ENCODE measurements around the gene TP73.
A peak's percentile ranks its signal among the peaks of the same experiment; 100 is the strongest.

TP73 gene

DNA sequence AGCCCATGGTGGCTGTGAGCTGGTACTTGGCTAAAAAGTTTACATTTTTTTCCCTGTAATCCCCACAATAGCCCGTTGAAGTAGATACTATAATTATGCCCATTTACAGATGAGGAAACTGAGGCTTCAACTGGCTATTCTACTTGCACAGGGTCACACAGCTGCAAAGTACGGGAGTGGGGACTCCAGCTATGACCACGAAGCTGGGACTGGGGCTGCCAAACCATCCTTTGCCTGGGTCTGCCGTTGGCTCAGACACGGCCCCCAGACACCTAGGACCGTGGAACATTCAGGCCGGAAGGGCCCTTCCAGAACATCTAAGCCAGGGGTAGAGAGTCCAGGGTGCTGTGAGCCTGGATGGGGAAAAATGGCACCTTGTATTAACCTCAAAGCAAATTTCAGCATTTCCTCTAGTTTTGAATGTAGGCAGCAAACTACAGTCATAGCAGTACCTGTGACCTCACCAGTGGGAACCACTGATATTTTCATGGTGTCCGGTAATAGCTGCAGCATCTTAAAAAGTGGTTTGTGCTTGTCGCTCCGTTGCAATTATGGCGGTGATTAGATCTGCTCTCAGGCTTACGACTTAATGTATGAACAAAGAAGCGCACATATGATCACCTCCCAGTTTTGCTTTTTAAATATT lies 4.3 kb downstream of the TP73 start:
- DNase-seq: no peak

DNA sequence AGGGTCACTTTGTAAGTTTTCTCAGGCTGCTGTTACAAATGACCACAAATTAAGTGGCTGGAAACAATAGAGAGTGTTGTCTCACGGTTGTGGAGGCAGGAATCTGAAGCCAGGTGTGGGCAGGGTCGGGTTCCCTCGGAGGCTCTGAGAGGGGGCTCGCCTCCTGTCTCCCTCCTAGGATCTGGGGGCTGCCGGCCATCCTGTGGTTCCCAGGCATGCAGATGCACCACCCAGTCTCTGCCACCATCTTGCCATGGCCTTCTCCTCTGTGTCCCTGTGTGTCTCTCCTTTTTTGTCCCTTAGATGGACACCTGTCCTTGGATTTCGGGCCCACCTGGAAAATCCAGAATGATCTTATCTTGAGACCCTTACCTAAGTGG lies 4.8 kb downstream of the TP73 start:
- no peak for DNase-seq

DNA sequence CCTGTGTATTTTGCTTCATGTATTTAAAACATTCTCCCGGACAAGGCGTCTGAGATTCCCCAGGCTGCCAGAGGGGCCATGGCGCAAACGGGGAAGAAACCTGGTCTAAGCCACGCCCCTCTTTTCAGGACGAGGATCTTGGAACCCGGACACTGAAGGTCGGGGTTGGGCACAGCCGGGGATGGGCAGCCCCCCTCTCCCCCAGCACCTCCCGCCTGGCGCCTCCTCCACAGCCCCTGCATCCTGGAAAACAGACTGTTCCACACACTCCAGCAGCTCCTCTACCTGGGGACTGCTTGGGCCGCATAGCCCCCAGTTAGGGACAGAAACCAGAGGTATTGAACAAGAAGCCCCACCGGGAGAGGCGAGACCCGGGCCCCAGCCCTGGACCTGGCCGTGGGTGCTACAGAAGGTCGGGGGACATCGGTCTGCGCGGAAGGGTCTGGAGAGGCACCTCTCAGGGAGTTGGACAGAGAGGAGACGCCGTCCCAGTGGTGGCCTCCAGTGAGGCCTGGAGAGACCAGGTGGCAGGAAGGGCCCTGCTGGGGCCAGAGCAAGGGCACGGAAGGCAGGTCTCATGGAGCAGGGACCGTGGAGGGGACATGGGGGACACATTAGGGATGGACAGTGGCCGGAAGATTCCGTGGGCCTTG lies 5.4 kb downstream of the TP73 start:
- DNase-seq: no peak

DNA sequence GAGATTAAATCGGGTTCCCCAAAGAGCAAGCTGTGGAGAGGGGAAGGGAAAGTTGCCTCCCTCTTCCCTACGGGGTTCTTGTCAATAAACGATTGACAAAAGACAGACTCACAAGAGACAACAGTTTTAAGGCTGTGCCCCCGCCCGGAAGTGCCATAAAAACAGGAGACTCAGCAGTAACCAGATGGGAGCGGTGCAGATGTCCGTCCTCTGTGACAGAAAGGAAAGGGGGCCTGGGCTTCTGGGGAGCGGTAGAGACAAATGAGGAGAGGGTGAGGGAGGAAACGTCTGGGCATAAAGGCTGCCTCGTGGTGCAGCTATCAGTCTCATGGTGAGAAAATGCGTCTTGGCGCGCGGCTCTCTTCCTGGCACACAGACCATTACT lies 5.9 kb downstream of the TP73 start:
- DNase-seq: no peak

DNA sequence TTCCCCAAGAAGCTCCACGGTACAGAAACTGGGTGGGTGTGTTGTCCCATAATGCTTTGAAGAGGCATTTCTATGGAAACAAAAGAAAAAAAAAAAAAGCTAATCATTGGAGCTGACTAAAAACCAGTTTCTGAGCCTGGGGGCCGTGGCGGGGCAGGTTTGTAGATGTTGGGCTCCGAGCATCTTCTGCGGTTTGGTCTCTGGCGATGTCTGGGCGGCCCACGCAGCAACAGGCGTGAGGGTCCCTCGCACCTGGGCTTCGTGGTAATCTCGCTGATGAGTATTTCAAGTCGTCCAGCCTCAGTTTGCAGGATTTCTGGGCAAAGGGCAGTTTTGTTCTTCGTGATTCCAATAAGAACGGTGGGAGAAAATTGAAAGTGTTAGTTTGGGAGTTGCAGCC lies 6.8 kb downstream of the TP73 start:
- no peak for DNase-seq

DNA sequence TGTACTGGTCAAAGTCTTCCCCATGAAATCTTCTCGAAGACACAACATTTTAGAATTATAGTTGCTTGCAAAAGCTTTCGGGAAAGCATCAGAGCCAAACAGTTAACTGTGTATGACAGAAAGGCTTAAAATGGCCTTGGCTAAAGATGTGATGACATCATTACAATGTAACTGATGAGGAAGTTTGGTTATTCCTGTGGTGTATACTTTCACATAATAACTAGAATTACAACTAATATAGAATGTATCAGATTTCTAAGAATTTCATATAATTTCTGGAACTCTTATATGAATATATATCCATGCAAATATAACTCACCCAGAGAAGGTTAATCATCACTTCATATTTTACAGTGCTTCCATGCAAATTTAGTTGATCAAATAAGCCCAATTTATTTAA lies 8.4 kb downstream of the TP73 start:
- no peak for DNase-seq

DNA sequence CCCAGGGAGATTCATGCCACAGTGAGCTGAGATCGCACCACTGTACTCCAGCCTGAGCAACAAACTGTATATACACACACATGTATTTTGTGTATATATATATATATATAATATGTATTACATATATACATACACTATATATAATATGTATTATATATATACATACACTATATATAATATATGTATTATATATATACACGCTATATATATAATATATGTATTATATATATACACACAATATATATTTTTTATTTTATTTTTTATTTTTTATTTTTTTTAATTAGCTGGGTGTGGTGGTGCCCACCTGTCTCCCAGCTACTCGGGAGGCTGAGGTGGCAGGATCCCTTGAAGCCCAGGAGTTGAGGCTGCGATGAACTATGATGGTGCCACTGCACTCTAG lies 9.3 kb downstream of the TP73 start:
- no peak for DNase-seq

DNA sequence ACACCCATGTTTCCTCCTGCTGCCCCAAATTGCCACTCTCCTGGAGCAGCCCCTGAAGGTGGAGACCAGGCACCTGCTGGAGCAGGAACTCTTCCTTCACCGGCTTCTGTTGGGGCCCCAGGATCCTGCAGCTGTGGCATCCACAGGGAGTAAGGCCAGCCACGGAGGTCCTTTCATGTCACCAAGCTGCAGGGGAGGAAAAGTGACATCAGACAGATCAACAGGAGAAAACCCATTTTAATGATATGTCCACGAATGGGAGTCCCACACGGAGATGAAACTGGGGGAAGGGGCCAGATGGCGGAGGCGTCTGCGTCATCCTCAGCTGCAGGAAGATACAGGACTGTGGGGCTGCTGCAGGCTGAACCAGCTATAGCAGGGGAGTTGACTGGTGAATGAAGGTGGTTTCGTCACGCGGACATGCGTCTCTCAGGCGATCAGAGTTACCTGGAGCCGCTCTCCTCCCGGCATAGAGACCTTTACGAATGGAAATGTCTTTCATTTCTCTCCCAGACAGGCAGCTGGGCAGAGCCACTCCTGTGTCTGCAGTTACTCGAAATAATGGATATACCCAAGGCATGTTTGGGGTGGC lies 9.9 kb downstream of the TP73 start:
- no peak for DNase-seq

DNA sequence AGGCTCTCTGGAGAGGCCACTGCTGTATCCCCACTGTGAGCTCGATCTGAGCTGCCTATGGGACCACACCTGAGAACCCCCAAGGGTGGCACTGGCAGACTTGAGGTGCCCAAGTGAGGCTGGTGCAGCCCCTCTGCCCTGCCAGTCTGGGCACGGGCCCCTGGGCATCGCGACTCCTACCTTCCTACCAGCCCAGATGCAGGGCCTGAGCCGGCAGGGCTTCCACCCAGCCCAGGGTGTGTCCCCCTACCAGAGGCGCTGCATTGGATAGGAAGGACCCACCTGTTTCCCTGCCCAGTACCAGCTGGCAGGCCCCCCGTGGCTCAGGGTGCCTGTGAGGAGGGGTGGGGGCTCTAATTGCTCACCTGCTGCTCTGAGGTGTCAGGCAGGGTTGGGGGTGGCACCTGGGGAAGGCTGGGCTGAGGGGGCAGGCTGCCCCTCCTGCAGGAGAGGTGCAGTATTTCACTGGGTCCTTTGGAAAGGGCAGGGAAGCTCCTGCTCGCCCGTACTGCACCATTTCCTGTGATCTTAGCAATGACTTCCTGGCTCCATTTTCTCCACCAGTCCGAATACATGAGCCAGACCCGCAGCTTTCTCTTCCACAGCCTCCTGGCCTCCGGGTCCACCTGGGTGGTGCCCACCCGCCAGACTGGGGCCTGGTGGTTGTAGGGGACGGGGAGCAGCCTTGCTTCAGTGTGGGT lies 11.8 kb downstream of the TP73 start:
- DNase-seq: no peak

DNA sequence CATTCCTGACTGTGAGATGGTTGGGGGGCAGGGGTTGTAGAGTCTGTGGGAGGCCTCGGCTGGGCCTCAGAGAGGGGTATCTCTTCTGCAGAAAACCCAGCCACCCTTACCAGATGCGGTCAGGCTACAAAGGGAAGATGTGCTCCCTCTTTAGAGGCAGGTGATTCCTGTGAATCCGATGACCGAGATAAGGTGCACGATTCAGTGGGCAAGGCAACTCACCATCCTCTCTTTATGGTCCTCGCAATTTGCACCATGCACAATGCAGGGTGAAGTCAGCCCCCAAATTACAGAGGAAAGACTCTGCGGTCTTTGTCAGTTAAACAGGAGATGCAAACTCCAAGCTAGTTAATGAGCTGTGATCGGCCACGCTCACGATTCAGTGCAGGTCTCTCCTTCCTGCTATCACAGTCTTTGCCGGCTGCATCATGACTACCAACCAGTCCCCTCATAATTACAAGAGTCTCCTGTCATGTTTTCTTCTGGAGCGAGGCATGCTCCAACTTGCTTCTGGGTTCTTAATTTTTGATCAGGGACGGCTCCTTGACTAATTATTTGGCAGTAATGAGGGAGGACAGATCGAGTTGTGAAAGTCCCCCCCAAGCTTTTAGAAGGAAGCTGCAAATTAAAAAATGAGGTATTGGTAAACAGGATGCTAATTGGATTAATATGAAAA lies 12.5 kb downstream of the TP73 start:
- no peak for DNase-seq

DNA sequence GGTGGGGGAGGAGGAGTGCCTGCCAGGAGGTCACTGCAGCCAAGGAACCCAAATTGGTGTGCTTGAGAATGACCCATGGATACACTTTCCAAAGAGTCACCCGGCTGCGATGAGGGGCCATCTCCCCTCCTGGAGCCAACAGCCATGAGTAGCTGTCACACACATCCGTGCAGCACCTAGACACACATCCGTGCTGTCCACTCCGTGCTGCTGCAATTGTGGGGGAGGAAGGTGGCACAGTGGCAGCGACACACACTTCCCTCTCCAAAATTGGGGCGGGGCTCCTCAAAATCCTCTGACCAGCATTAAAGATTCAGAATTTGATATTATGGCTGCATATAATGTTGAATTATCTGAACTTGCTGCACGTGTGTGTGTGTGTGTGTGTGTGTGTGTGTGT lies 15.8 kb downstream of the TP73 start:
- no peak for DNase-seq

DNA sequence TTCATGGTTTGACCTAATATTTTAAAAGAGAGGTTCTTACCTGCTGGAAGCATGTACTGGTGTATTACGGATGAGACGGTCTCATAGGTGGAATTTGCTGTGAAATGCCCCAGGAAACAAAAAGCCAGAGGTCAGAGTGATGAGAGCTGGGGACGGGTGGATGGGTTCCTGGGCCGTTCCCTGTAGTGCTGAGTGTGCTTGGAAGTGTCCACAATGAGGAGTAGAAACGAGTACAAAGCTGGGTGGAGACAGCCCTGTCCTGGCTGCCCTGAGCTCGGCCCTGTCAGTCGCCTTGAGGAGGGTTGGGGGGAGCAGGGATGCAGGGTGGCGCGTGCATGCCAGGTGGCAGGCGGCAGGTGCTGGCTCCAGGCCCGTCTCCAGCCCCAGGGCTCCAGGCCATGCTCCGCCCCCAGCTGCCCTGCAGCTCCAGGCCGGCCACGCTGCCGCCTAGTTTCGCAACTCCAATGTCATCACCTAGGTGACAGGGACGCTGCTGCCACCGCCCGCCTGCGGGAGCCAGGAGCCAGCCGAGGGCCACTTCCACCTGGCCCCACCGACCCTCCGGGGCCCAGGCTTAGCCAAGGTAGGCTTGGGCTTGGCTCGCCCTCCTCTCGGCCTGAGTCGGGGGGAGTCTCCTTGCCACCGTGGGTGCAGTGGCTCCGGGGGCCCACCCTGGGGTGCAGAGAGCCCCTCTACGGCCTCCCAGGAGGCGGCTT lies 16.4 kb downstream of the TP73 start:
- DNase-seq: no peak

DNA sequence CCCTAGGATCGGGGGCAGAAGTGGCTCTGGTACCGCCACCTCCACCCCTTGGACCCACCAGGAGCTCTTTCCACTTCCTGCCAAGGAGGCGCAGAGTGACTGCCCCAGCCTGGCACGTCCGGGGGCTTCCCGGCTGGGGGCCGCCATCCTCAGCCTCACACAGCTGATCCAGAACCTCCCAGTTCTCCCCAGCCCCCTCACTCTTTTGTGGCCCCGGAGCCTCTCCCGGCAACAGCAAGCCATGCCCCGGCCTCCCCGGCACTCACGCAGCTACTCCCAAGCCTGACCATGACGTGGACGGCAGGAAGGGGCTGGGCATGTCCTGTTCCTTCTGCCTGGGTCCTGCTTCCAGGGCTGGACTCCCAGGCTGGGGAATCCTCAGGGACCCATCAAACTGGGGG lies 17.1 kb downstream of the TP73 start:
- no peak for DNase-seq

DNA sequence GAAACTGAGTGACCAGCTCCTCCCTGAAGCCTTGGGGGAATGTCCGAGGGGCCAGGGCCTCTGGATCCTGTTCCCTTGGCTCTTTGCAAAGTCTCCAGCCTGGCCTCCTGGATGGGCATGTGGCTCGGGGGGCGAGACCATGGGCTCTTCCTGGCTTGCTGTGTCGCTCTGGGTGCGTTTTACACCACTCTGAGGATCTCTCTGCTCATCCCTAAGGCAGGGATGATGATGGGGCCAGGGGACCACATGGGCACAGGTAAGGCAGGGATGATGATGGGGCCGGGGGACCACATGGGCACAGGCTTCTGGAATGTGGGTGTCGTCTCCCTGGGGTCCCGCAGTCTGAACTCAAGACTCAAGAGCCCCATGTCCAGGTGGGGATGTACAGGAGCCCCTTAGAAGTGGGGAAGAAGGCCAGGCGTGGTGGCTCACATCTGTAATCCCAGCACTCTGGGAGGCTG lies 17.7 kb downstream of the TP73 start:
- no peak for DNase-seq

DNA sequence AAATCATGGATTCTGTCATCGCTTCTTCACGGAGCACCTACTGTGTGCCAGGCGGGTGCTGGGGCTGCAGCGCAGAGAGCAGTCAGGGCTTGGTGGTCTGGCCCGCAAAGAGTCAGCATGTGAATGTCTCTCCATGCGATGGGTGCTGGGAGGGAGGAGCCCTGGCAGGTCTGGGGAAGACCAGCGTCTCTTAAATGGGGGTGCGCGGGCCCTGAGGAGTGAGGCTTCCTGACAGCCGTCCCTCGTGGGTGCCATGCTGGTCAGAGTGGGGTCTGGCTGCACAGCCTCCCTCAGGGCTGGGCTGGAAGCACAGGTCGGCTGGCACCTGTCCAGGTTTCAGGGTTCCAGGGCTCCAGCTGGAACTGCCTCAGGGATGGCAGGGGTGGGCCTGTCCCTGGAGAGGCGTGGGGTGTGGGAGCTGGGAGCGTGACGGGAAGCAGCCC lies 18.5 kb downstream of the TP73 start:
- DNase-seq: no peak

DNA sequence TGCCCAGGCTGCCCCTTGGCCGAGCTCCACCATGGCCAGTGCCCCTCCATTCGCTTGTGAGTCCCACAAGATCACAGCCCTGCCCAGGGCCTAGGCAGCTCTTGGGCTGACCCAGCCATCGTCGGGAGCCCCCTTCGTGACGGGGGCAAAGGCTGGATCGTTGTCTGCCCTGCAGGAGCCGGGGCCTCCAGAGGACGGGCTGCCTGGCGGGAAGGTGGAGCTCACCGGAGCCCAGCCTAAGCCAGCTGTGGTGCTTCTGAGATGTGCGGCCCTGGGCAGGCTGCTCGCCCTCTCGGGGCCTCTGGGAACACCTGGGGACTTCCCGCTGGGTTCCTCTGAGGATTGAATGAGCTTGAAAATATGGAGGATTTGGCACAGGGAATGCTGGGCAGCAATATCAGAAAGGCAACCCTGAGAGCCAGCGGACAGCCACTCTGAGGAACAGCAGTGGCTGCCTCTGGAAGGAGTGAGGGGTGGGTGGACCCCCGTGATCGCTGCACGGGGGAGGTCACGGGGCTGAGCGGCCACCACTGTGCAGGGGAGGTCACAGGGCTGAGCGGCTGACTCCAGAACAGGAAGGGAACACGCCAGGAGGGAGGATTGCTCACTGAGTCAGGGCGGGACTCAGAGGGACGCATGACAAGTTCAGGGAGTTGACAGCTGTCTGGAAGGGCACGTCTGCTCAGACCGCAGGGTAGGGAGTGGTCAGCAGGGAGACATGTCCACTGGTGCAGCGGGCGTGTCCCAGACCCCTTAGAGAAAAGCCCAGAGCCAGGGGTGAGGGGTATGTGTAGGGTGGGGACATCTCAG lies 19.3 kb downstream of the TP73 start:
- DNase-seq: no peak

DNA sequence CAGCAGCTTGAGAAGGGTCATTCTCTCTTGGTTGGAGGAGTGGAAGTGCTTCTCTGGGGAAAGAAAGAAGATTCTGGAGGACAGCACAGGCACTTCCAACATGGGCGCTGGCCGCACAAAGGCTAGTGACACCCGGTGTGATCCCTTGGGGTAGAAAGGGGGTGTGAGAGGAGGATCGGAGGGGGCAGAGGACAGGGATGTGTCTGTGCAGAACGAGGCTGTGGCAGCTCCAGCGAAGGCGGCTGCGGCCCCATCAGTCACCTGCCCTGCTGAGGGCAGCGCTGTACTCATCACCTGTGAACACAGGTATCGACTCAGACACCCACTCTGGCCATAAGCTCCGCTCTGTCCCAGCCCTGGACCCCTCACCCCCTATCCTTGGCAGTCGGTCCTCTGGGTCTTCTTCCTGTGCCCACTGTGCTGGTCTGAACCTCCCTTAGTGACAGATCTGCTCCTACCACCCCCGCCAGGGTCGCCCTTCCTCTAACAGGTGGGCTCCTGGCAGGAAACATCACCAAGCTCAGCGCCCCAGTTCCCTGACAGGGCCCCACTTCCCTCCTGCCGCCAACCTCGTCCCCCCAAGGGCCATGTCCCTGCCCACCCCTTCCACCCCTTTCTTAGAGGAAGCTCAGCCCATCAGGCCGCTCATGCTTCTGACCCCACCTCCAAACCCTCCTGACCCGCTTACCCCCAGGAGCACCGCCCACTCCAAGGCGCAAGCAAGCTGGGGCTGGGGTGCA lies 20.1 kb downstream of the TP73 start:
- no peak for DNase-seq

DNA sequence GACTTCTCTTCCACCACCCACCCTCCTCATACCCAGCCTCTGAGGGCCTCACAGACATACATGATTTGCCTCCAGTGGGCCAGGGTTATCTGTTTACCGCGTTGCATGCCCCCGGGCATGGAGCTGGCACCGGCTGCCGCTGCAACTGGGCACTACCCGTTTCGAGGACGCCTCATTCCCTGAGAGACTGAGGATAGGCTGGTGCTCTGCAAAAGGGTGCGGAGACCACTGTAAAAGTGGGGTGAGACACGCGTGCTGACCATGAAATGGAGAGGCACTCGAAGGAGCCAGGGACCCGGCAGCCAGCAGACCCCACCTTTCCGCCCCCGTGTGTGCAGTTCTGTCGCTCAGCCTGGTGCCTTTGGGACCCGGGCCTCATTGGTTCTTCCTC lies 20.6 kb downstream of the TP73 start:
- no peak for DNase-seq

DNA sequence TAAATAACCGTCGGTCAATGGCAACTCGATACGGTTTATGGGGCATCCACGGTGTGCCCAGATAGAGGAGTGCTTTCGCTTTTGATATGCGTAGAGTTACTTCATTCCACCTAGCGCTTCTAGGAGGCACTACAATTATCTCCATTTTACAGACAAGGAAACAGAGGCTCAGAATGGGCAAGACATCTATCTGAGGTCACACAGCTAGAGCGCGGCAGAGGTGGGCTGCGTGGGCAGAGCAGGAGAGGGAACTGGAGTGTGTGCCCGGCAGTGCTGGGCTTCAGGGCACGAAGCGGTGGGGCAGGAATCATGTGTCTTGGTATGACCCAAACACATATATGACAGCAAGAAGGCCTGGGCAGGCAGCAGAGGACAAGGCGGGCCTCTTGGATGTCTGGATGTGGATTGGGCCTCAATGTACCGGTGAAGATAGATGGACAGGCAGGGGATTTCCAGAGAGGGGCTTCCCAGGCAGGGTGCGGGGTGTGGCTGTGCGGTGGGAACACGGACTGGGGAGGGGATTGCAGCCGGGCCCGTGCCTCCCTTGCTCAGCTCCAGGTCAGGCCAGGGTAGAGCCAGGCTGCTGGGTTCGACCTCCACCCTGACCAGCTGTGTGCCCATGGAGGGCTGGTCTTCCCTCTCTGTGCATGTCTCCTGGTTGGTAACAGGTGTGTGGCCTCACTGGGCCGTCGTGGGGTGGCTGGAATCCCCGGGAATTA lies 21.2 kb downstream of the TP73 start:
- peak; percentile 29 for DNase-seq
